ENCODE results near the gene DLAT.
"Not testable (repeated sequence)": the region's sequence is repeated elsewhere in the genome, so short reads cannot be mapped to it uniquely, and the experiment has no call there.

DLAT gene

GRCh38 chr11:112005422-112006094 lies 19.6 kb upstream of the DLAT start:
- no peak for DNase-seq

- not testable (repeated sequence) for DNase-seq
Measured at GRCh38 chr11:112006095-112006441, 19.1 kb upstream of the DLAT start.

- DNase-seq, result not testable (repeated sequence)
Measured at GRCh38 chr11:112011451-112011850, 13.8 kb upstream of the DLAT start.

- DNase-seq, result no peak
Measured at GRCh38 chr11:112012874-112013273, 12.3 kb upstream of the DLAT start.

- no peak for DNase-seq
Measured at GRCh38 chr11:112013497-112014164, 11.6 kb upstream of the DLAT start.

GRCh38 chr11:112016088-112016764 lies 9.0 kb upstream of the DLAT start:
- DNase-seq, result no peak

- DNase-seq, result no peak
Measured at GRCh38 chr11:112016765-112017376, 8.3 kb upstream of the DLAT start.

- DNase-seq, result no peak
Measured at GRCh38 chr11:112017538-112017937, 7.7 kb upstream of the DLAT start.

- DNase-seq, result no peak
Measured at GRCh38 chr11:112019066-112019465, 6.1 kb upstream of the DLAT start.

GRCh38 chr11:112023104-112023503 lies 2.1 kb upstream of the DLAT start:
- DNase-seq, result no peak

GRCh38 chr11:112024178-112024772 lies 933 bp upstream of the DLAT start:
- DNase-seq, result no peak

GRCh38 chr11:112025707-112026106 lies 499 bp downstream of the DLAT start:
- DNase-seq, result no peak

GRCh38 chr11:112026784-112027410 lies 1.7 kb downstream of the DLAT start:
- not testable (repeated sequence) for DNase-seq

GRCh38 chr11:112029460-112029859 lies 4.3 kb downstream of the DLAT start:
- DNase-seq, result no peak

GRCh38 chr11:112033902-112034301 lies 8.7 kb downstream of the DLAT start:
- no peak for DNase-seq

- DNase-seq, result no peak
Measured at GRCh38 chr11:112037527-112037926, 12.3 kb downstream of the DLAT start.

GRCh38 chr11:112042161-112042960 lies 17.2 kb downstream of the DLAT start:
- no peak for DNase-seq

- no peak for DNase-seq
Measured at GRCh38 chr11:112042961-112043304, 17.7 kb downstream of the DLAT start.

GRCh38 chr11:112044961-112045360 lies 19.8 kb downstream of the DLAT start:
- DNase-seq, result no peak

- DNase-seq, result not testable (repeated sequence)
Measured at GRCh38 chr11:112046647-112047046, 21.4 kb downstream of the DLAT start.

GRCh38 chr11:112048256-112048655 lies 23.0 kb downstream of the DLAT start:
- not testable (repeated sequence) for DNase-seq

- no peak for DNase-seq
Measured at GRCh38 chr11:112049777-112050176, 24.6 kb downstream of the DLAT start.

Measured in stimulated activated CD4-positive, alpha-beta T cell treated with anti-CD3 and anti-CD28 coated beads, Interleukin-4, amount 100 ng/mL, for 1 hour (primary cell).